Smooth muscle cell (in vitro differentiated cells): Measurements from ENCODE around the gene GUCY1A1. TPM values are rescaled to one million over a fixed set of nuclear protein-coding genes. Genes with fewer than 3 reads are reported as not detected.

Experiments used
- DNase-seq: peaks from one replicate; lab custom pipeline; 2025; ENCODE audit not compliant: unreplicated experiment; lab: John Stamatoyannopoulos, UW
- H2AFZ ChIP-seq: fragments of 200-600 bp; sonication (generic); 2 replicates; pipeline ENCODE4 v1.6.0; 2016; ENCODE audit warnings: antibody characterized with exemption, low read depth, mild to moderate bottlenecking
- H3F3A ChIP-seq: fragments of 200-600 bp; sonication (generic); 2 replicates; pipeline ENCODE4 v1.6.0; 2017; ENCODE audit warnings: antibody characterized with exemption, low read depth
- H3K27ac ChIP-seq: fragments of 200-600 bp; sonication (generic); 2 replicates; pipeline ENCODE4 v1.5.1; 2016; ENCODE audit warnings: low read depth, mild to moderate bottlenecking
- H3K27me3 ChIP-seq: fragments of 200-600 bp; sonication (generic); 2 replicates; pipeline ENCODE4 v1.6.1; 2016; ENCODE audit warnings: low read depth, mild to moderate bottlenecking
- H3K36me3 ChIP-seq: fragments of 200-600 bp; sonication (generic); 2 replicates; pipeline ENCODE4 v1.5.1; 2016; ENCODE audit warnings: low read depth
- H3K4me1 ChIP-seq: fragments of 200-600 bp; sonication (generic); 2 replicates; pipeline ENCODE4 v1.5.1; 2016; ENCODE audit warnings: low read depth
- H3K4me2 ChIP-seq: fragments of 200-600 bp; sonication (generic); 2 replicates; pipeline ENCODE4 v1.6.0; 2016; ENCODE audit warnings: mild to moderate bottlenecking
- H3K4me3 ChIP-seq: fragments of 200-600 bp; sonication (generic); 2 replicates; pipeline ENCODE4 v1.5.1; 2016; ENCODE audit warnings: mild to moderate bottlenecking
- H3K79me2 ChIP-seq: fragments of 200-600 bp; sonication (generic); 2 replicates; pipeline ENCODE4 v1.6.0; 2016; ENCODE audit warnings: low read depth, mild to moderate bottlenecking
- H3K9ac ChIP-seq: fragments of 200-600 bp; sonication (generic); 2 replicates; pipeline ENCODE4 v1.6.0; 2016; ENCODE audit warnings: low read depth
- H3K9me3 ChIP-seq: fragments of 200-600 bp; sonication (generic); replicated peaks from 2 replicates; pipeline ENCODE4 v1.5.1; 2016; ENCODE audit warnings: low read depth
- H4K20me1 ChIP-seq: fragments of 200-600 bp; sonication (generic); 2 replicates; pipeline ENCODE4 v1.6.0; 2016; ENCODE audit warnings: low read depth
- WGBS: methylation state at CpG from one replicate; pipeline ENCODE4 v1.1.7; 2016; ENCODE audit warnings: low lambda C conversion rate; 5-methylcytosine and 5-hydroxymethylcytosine counted together
- polyA plus RNA-seq: library from polyadenylated mRNA; unstranded; fragments of >200 nt; fragmentation: Nextera tagmentation; extraction: Ambion mirVana; gene quantifications from 2 replicates; pipeline ENCODE4 v1.2.1, GENCODE V29; 2016
- total RNA-seq: library from RNA; depleted of rRNA; stranded (reverse); fragments of >200 nt; gene quantifications from 2 replicates; pipeline ENCODE4 v1.2.3, GENCODE V29; 2014
- TF ChIP-seq, protein P1 (sequence below): fragments of 200-600 bp; sonication (generic); IDR thresholded peaks from 2 replicates; pipeline ENCODE4 v1.5.1; 2017; ENCODE audit warnings: borderline replicate concordance, mild to moderate bottlenecking, antibody characterized with exemption; ENCODE audit not compliant: insufficient read depth, poor library complexity, severe bottlenecking

The GUCY1A1 gene
- total and polyA plus RNA-seq, 2 experiments from 2014 or later = 172 to 269 TPM

DNA sequence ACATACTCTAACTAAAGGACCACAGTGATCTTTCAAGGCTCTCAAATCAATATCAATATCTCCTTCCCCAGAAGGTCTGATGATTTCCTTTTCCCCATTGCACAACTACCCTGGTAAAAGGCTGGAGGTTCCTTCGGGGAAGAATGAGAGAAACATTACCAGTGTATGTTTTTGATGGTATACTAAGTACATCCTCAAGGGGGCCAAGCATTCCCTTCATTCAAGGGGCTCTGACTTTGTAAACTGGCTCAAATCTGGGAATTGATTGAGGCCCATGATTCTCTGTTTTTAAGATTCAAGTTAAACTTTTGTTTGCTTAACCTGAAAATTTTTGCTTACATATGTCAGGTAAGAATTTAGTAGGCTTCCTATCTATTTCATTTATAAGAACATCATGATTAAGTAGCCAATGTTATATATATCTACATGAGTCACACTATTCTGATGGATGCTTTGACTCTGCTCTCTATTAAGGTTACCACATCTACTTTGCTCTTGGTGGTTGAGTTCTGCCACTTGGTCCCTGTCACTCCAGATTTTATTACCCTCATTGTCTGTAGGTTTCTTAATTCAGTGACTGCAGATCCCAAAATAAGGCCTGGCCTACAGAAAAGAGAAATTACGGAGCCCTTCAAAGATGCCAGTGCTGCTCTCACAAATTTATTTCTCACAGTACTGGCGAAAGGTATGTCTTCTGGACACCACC lies 75.8 kb downstream of the GUCY1A1 start:
- no peak overlapping the region for H3K27ac ChIP-seq
- H3K79me2 ChIP-seq = no peaks in the 10 kb centered on the region
- no peak overlapping the region for H3K4me3 ChIP-seq
- no peak overlapping the region for H3K4me2 ChIP-seq
- H3K27me3 ChIP-seq = no peaks in the 10 kb centered on the region
- no peaks in the 10 kb centered on the region for H4K20me1 ChIP-seq
- H3K4me1 ChIP-seq = no peaks in the 10 kb centered on the region
- H2AFZ ChIP-seq = no peak overlapping the region
- WGBS = 67% methylated on average over 3 of the region's 3 CpGs
- DNase-seq = no peak
- no peaks in the 10 kb centered on the region for H3K9me3 ChIP-seq
- H3K36me3 ChIP-seq = no peaks in the 10 kb centered on the region
- no peaks in the 10 kb centered on the region for H3F3A ChIP-seq
- TF ChIP-seq, protein P1, sequence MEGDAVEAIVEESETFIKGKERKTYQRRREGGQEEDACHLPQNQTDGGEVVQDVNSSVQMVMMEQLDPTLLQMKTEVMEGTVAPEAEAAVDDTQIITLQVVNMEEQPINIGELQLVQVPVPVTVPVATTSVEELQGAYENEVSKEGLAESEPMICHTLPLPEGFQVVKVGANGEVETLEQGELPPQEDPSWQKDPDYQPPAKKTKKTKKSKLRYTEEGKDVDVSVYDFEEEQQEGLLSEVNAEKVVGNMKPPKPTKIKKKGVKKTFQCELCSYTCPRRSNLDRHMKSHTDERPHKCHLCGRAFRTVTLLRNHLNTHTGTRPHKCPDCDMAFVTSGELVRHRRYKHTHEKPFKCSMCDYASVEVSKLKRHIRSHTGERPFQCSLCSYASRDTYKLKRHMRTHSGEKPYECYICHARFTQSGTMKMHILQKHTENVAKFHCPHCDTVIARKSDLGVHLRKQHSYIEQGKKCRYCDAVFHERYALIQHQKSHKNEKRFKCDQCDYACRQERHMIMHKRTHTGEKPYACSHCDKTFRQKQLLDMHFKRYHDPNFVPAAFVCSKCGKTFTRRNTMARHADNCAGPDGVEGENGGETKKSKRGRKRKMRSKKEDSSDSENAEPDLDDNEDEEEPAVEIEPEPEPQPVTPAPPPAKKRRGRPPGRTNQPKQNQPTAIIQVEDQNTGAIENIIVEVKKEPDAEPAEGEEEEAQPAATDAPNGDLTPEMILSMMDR = no peak
- H3K9ac ChIP-seq = no peak overlapping the region

DNA sequence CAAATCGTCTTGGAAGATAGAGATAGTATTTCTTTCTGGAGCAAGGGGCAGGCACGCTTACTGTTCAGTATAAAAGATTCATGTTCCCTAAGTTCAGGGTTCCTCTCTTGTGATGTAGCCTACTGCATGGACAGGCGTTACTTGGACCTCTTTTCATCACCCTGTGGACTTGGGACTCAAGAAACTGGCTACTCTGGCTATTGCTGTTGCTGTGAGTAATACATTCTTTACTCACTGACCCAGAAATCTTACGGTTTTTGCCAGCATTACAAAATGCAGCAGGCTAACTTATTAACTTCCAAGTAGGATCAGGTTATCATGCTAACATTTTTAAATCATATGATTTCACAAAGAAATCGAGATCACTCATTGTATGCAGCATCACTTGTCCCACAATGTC lies 79.3 kb downstream of the GUCY1A1 start:
- DNase-seq = no peak
- Histone ChIP-seq H3K4me2 (no peak overlapping the region), H3K9me3 (no peaks in the 10 kb centered on the region), H3K36me3 (no peaks in the 10 kb centered on the region), H3K4me3 (no peak overlapping the region), H3K27ac (no peak overlapping the region), H3K4me1 (no peaks in the 10 kb centered on the region), H3K27me3 (no peaks in the 10 kb centered on the region), H3K79me2 (no peaks in the 10 kb centered on the region), H2AFZ (no peak overlapping the region), H3K9ac (no peak overlapping the region), H3F3A (no peaks in the 10 kb centered on the region), H4K20me1 (no peaks in the 10 kb centered on the region)
- WGBS = 80% methylated on average over 5 of the region's 5 CpGs
- TF ChIP-seq, protein P1 = no peak

DNA sequence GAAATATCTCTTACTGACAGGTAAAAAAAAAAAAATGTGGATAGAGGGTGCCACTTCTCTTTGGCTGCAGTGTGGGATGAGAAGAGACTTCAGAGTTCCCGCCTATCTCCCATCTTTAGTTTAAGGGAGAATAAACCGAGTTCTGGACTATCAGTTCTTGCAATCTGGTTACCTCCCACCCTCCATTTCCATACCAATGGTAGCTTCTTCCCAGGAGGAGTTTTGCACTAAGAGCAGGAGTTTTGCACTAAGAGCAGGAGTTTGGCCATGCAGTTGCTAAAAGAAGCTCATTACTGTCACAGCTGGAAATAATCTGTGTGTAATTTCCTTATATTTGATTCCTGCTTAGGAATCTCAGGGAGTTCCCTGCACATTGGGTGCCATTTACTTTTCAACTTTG lies 81.4 kb downstream of the GUCY1A1 start:
- no peak overlapping the region for H3K9ac ChIP-seq
- no peak overlapping the region for H2AFZ ChIP-seq
- no peaks in the 10 kb centered on the region for H3K4me1 ChIP-seq
- H4K20me1 ChIP-seq = no peaks in the 10 kb centered on the region
- H3K79me2 ChIP-seq = no peaks in the 10 kb centered on the region
- DNase-seq = no peak
- no peaks in the 10 kb centered on the region for H3K9me3 ChIP-seq
- TF ChIP-seq, protein P1 = no peak
- 64% methylated on average over 2 of the region's 2 CpGs for WGBS
- no peaks in the 10 kb centered on the region for H3K36me3 ChIP-seq
- H3F3A ChIP-seq = no peaks in the 10 kb centered on the region
- H3K27ac ChIP-seq = no peak overlapping the region
- no peak overlapping the region for H3K4me3 ChIP-seq
- H3K4me2 ChIP-seq = no peak overlapping the region
- no peaks in the 10 kb centered on the region for H3K27me3 ChIP-seq

DNA sequence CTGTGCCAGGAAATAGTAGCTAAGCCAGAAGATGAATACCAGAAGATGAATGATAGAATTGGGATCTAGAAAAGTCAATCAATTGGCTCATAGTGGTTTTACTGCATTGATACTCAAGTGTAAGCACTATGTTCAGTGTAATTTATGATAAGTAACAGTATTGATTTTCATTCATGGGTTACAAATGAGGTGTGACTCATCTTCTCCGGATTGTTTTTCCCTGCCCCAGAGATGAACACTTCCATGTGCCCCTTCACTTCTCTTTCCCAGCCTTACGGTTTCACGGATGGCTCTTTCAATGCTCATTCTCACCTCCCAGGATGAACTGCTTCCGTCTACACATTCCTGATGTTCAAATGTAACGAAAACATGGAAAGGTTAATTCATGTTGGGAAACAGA lies 82.4 kb downstream of the GUCY1A1 start:
- no peaks in the 10 kb centered on the region for H4K20me1 ChIP-seq
- H3K9me3 ChIP-seq = no peaks in the 10 kb centered on the region
- H3F3A ChIP-seq = no peaks in the 10 kb centered on the region
- no peak overlapping the region for H3K27ac ChIP-seq
- H3K4me3 ChIP-seq = no peak overlapping the region
- H3K4me1 ChIP-seq = no peaks in the 10 kb centered on the region
- H3K27me3 ChIP-seq = no peaks in the 10 kb centered on the region
- H3K9ac ChIP-seq = no peak overlapping the region
- TF ChIP-seq, protein P1 = no peak
- no peaks in the 10 kb centered on the region for H3K79me2 ChIP-seq
- no peak overlapping the region for H2AFZ ChIP-seq
- WGBS = 95% methylated on average over 5 of the region's 5 CpGs
- no peaks in the 10 kb centered on the region for H3K36me3 ChIP-seq
- no peak for DNase-seq
- H3K4me2 ChIP-seq = no peak overlapping the region
